Breast epithelium (tissue), 3 donors: ENCODE measurements around the gene SETD1A.

ENCODE experiments used
- POLR2A ChIP-seq: fragments of 450-650 bp; IDR thresholded peaks from one replicate; pipeline ENCODE4 v1.6.1; 2016; ENCODE audit warnings: antibody characterized with exemption, mild to moderate bottlenecking, moderate library complexity
- TF ChIP-seq, protein P1 (sequence below), 3 donors: fragments of 450-650 bp; IDR thresholded peaks; one replicate each; pipeline ENCODE4 v1.5.1; 2016 to 2017; ENCODE audit warnings: antibody characterized with exemption in 3 of 3, mild to moderate bottlenecking in 3 of 3, moderate library complexity in 3 of 3

DNA sequence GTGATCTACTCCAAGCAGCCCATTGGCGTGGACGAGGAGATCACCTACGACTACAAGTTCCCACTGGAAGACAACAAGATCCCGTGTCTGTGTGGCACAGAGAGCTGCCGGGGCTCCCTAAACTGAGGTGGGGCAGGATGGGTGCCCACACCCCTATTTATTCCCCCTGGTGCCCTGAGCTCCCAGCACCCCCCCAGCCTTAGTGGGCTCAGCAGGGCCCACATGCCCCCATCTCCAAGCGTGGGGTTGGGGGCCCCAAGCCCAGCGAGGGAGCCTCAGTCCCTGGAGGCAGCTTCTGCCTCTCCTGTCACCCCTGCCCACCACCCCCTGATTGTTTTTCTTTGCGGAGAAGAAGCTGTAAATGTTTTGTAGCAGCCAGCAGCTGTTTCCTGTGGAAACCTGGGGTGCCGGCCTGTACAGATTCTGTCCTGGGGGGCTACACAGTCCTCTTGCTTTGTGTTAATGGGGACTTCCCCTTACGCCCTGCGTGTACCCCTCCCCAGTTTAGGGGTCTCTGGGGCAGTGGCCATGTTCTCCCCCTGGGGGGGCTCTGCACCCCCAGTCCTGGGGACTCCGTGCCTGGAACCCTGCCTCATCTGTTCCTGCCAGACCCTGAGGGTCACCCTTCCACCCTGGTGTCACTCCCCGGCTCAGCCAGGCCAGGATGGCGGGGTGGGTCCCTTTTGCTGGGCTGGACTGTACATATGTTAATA lies 26.5 kb downstream of the SETD1A start:
- TF ChIP-seq POLR2A = no peak
- TF ChIP-seq, protein P1, sequence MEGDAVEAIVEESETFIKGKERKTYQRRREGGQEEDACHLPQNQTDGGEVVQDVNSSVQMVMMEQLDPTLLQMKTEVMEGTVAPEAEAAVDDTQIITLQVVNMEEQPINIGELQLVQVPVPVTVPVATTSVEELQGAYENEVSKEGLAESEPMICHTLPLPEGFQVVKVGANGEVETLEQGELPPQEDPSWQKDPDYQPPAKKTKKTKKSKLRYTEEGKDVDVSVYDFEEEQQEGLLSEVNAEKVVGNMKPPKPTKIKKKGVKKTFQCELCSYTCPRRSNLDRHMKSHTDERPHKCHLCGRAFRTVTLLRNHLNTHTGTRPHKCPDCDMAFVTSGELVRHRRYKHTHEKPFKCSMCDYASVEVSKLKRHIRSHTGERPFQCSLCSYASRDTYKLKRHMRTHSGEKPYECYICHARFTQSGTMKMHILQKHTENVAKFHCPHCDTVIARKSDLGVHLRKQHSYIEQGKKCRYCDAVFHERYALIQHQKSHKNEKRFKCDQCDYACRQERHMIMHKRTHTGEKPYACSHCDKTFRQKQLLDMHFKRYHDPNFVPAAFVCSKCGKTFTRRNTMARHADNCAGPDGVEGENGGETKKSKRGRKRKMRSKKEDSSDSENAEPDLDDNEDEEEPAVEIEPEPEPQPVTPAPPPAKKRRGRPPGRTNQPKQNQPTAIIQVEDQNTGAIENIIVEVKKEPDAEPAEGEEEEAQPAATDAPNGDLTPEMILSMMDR (IDR thresholded peaks at IDR 0.05) = no peak
